ENCODE data around the gene UNC119.

GRCh38 chr17:28530926-28531325 is 21.5 kb downstream of the UNC119 start:
- TF ChIP-seq CTCF (IDR thresholded peaks at IDR 0.05; ENCODE audit: low read length) (no peak), EZH2 (IDR thresholded peaks at IDR 0.05; ENCODE audit: borderline replicate concordance, low read length) (no peak)

All from OCI-LY1 (cell line).